ENCODE data around the gene PCDHGA12.
"Not testable (repeated sequence)": the region's sequence is repeated elsewhere in the genome, so short reads cannot be mapped to it uniquely, and the experiment has no call there.

Gene PCDHGA12

GRCh38 chr5:141409598-141410306 lies 20.6 kb upstream of the PCDHGA12 start:
- no peak for DNase-seq

DNA sequence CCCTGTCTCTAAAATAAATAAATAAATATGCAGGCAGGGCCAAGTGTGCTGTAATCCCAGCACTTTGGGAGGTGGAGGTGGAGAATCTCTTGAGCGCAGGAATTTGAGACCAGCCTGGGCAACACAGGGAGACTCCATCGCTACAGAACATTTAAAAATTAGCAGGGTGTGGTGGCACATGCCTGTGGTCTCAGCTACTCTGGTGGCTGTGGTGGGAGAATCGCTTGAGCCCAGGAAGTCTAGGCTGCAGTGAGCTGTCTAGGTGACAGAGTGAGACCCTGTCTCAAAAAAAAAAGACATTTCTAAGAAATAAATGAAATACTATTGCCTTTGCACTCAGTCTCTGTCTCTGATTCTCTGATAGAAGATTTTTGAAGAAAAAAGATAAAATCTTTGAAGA lies 18.7 kb upstream of the PCDHGA12 start:
- DNase-seq, result no peak

GRCh38 chr5:141412854-141413539 lies 17.3 kb upstream of the PCDHGA12 start, which contains the start of gene PCDHGA10:
TSS of gene PCDHGA10 (plus strand) at chr5:141412987. CDS start at chr5:141413176, 189 bp downstream.
- DNase-seq, result no peak

DNA sequence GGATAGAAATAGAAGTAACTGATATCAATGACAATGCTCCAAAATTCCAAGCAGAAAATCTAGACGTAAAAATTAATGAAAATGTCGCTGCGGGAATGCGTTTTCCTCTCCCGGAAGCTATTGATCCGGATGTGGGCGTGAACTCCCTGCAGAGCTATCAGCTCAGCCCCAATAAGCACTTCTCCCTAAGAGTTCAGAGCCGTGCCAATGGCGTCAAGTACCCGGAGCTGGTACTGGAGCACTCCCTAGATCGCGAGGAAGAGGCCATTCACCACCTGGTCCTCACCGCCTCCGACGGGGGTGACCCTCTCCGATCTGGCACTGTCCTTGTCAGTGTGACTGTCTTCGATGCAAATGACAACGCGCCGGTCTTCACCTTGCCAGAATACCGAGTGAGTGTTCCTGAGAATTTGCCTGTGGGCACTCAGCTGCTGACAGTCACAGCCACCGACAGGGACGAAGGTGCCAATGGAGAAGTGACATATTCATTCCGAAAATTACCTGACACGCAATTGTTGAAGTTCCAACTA lies 16.7 kb upstream of the PCDHGA12 start:
- no peak for DNase-seq

- not testable (repeated sequence) for DNase-seq
Measured at GRCh38 chr5:141414548-141415274, 15.6 kb upstream of the PCDHGA12 start.

DNA sequence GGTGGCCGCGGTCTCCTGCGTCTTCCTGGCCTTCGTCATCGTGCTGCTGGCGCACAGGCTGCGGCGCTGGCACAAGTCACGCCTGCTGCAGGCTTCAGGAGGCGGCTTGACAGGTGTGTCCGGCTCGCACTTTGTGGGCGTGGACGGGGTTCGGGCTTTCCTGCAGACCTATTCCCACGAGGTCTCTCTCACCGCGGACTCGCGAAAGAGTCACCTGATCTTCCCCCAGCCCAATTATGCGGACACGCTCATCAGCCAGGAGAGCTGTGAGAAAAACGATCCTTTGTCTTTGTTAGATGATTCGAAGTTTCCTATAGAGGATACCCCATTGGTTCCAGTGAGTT lies 15.1 kb upstream of the PCDHGA12 start:
- DNase-seq, result not testable (repeated sequence)

- DNase-seq, result peak; percentile 78
Measured at GRCh38 chr5:141417494-141418172, 12.7 kb upstream of the PCDHGA12 start, which contains the start of gene PCDHGB7. TSS of gene PCDHGB7 (plus strand) at chr5:141417677. CDS start at chr5:141417860, 183 bp downstream.

DNA sequence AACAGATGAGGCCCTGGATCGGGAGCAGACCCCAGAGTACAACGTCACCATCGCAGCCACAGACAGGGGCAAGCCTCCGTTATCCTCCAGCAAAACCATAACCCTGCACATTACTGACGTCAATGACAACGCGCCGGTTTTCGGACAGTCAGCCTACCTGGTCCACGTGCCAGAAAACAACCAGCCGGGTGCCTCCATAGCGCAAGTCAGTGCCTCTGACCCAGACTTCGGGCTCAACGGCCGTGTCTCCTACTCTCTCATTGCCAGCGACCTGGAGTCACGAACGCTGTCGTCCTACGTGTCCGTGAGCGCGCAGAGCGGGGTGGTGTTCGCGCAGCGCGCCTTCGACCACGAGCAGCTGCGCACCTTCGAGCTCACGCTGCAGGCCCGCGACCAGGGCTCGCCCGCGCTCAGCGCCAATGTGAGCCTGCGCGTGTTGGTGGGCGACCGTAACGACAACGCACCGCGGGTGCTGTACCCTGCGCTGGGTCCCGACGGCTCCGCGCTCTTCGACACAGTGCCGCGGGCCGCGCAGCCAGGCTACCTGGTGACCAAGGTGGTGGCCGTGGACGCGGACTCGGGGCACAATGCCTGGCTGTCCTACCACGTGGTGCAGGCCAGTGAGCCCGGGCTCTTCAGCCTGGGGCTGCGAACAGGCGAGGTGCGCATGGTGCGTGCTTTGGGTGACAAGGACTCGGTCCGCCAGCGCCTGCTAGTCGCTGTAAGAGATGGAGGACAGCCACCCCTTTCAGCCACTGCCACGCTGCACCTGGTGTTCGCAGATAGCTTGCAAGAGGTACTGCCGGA lies 11.0 kb upstream of the PCDHGA12 start:
- no peak for DNase-seq

GRCh38 chr5:141420855-141421488 lies 9.3 kb upstream of the PCDHGA12 start, which contains the start of gene PCDHGA11:
TSS of gene PCDHGA11 (plus strand) at chr5:141421051. CDS start at chr5:141421228, 177 bp downstream.
- DNase-seq, result no peak

GRCh38 chr5:141421489-141421855 lies 8.8 kb upstream of the PCDHGA12 start:
- no peak for DNase-seq

DNA sequence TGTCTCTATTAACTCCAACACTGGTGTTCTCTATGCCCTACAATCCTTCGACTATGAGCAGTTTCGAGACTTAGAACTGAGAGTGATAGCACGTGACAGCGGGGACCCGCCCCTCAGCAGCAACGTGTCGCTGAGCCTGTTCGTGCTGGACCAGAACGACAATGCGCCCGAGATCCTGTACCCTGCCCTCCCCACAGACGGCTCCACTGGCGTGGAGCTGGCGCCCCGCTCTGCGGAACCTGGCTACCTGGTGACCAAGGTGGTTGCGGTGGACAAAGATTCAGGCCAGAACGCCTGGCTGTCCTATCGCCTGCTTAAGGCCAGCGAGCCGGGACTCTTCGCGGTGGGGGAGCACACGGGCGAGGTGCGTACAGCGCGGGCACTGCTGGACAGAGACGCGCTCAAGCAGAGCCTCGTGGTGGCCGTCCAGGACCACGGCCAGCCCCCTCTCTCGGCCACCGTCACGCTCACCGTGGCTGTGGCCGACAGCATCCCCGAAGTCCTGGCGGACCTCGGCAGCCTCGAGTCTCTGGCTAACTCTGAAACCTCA lies 7.5 kb upstream of the PCDHGA12 start:
- no peak for DNase-seq

- no peak for DNase-seq
Measured at GRCh38 chr5:141427783-141428426, 2.4 kb upstream of the PCDHGA12 start.

DNA sequence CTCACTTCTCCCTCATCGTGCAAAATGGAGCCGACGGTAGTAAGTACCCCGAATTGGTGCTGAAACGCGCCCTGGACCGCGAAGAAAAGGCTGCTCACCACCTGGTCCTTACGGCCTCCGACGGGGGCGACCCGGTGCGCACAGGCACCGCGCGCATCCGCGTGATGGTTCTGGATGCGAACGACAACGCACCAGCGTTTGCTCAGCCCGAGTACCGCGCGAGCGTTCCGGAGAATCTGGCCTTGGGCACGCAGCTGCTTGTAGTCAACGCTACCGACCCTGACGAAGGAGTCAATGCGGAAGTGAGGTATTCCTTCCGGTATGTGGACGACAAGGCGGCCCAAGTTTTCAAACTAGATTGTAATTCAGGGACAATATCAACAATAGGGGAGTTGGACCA lies 979 bp downstream of the PCDHGA12 start:
- no peak for DNase-seq

DNA sequence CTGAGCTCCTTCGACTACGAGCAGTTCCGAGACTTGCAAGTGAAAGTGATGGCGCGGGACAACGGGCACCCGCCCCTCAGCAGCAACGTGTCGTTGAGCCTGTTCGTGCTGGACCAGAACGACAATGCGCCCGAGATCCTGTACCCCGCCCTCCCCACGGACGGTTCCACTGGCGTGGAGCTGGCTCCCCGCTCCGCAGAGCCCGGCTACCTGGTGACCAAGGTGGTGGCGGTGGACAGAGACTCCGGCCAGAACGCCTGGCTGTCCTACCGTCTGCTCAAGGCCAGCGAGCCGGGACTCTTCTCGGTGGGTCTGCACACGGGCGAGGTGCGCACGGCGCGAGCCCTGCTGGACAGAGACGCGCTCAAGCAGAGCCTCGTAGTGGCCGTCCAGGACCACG lies 2.0 kb downstream of the PCDHGA12 start:
- DNase-seq, result not testable (repeated sequence)

DNA sequence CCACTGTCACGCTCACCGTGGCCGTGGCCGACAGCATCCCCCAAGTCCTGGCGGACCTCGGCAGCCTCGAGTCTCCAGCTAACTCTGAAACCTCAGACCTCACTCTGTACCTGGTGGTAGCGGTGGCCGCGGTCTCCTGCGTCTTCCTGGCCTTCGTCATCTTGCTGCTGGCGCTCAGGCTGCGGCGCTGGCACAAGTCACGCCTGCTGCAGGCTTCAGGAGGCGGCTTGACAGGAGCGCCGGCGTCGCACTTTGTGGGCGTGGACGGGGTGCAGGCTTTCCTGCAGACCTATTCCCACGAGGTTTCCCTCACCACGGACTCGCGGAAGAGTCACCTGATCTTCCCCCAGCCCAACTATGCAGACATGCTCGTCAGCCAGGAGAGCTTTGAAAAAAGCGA lies 2.4 kb downstream of the PCDHGA12 start:
- not testable (repeated sequence) for DNase-seq

DNA sequence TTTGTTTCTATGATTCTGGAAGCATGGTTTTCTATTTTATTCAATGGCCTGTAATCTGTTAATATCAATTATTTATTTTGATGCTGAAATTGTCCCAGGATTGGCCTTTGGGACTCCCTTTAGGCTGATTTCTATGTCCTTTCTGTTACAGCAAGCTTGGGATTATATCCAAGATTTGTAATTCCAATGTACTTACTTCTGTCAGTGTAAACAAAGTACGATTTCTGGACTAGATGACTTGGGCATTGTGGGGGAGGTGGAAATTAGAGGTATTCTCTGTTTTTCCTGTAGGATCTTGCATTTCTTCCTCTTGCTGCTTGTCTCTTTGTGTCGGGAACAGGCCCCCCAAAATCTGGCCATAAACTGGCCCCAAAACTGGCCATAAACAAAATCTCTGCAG lies 3.7 kb downstream of the PCDHGA12 start:
- no peak for DNase-seq

GRCh38 chr5:141437221-141437620 lies 6.9 kb downstream of the PCDHGA12 start:
- no peak for DNase-seq

- DNase-seq, result no peak
Measured at GRCh38 chr5:141439411-141440141, 9.3 kb downstream of the PCDHGA12 start.

DNA sequence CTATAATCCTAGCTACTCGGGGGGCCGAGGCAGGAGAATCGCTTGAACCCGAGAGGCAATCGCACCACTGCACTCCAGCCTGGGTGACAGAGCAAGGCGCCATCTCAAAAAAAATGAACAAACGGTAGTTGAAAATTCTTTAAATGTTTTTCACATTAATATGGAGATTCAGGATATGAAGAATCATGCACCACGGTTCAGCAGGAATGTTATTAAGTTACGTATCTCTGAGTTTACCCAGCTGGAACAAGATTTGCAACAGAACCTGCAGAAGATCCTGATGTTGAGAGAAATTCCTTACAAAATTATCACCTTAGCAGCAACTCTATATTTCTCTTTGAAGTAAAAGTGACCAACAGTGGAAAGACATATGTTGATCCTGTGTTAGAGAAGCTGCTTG lies 10.0 kb downstream of the PCDHGA12 start:
- no peak for DNase-seq

All from activated CD8-positive, alpha-beta memory T cell treated with anti-CD3 and anti-CD28 coated beads, Interleukin-2, amount 50 U/mL, for 48 hours (primary cell).